SK-N-SH (cell line): ENCODE results near the gene DHPS. TPM values are rescaled to one million over a fixed set of nuclear protein-coding genes. Genes with fewer than 3 reads are reported as not detected.

Experiments
- CTCF ChIA-PET: fragments of 300-600, 350-600 bp; formaldehyde crosslinking; extraction: SDS; loops from one replicate; lab custom pipeline; 2021; lab: Yijun Ruan, JAX
- POLR2A ChIA-PET: fragments of 350-600 bp; sonication (Branson Sonifier 250); formaldehyde crosslinking; extraction: SDS; loops from one replicate; lab custom pipeline; 2020; ENCODE audit warnings: antibody characterized with exemption, inconsistent platforms; lab: Yijun Ruan, JAX
- DNase-seq: peaks from one replicate; pipeline ENCODE4 v3.0.0; 2012
- H2AFZ ChIP-seq: fragments of 200-600 bp; sonication (generic); 2 replicates; pipeline ENCODE4 v1.8.1; 2016; ENCODE audit warnings: antibody characterized with exemption, mild to moderate bottlenecking, low read depth
- H3F3A ChIP-seq: fragments of 200-600 bp; sonication (generic); replicated peaks from 2 replicates; pipeline ENCODE3; 2016; ENCODE audit warnings: antibody characterized with exemption, mild to moderate bottlenecking; ENCODE audit not compliant: insufficient read depth
- H3K27ac ChIP-seq, 2 experiments: fragments of 200-500 bp in 1 of 2; fragments of 200-600 bp in 1 of 2; sonication (Bioruptor generic) in 1 of 2; sonication (generic), shearing (Covaris generic) in 1 of 2; 2 replicates each; pipeline versions ENCODE4 v1.5.1 to v1.6.1; 2014 to 2016; ENCODE audit warnings: low read depth in 2 of 2, inconsistent platforms in 1 of 2, low read length in 1 of 2, mild to moderate bottlenecking in 1 of 2, mixed read lengths in 1 of 2
- H3K27me3 ChIP-seq: fragments of 200-600 bp; sonication (generic), shearing (Covaris generic); 2 replicates; pipeline ENCODE4 v1.6.1; 2016; ENCODE audit warnings: mixed run types; ENCODE audit not compliant: insufficient read depth
- H3K36me3 ChIP-seq, 2 experiments: fragments of 200-500 bp in 1 of 2; fragments of 200-600 bp in 1 of 2; sonication (Bioruptor generic) in 1 of 2; sonication (generic) in 1 of 2; replicated peaks in 1 of 2; 2 replicates each; pipeline versions ENCODE3 to v1.5.1; 2014 to 2016; ENCODE audit warnings: low read length in 1 of 2, mild to moderate bottlenecking in 1 of 2; ENCODE audit not compliant: insufficient read depth in 2 of 2, control insufficient read depth in 1 of 2
- H3K4me1 ChIP-seq, 2 experiments: fragments of 200-500 bp in 1 of 2; fragments of 200-600 bp in 1 of 2; sonication (Bioruptor generic) in 1 of 2; sonication (generic), shearing (Covaris generic) in 1 of 2; 2 replicates each; pipeline versions ENCODE4 v1.5.1 to v1.6.1; 2014 to 2016; ENCODE audit warnings: low read depth in 1 of 2, low read length in 1 of 2, mixed run types in 1 of 2; ENCODE audit not compliant: insufficient read depth in 2 of 2, control insufficient read depth in 1 of 2
- H3K4me2 ChIP-seq: fragments of 200-600 bp; sonication (generic), shearing (Covaris generic); 2 replicates; pipeline ENCODE4 v1.6.1; 2017; ENCODE audit warnings: mixed run types
- H3K4me3 ChIP-seq, 2 experiments: fragments of 200-500 bp in 1 of 2; fragments of 200-600 bp in 1 of 2; sonication (Bioruptor generic) in 1 of 2; sonication (generic), shearing (Covaris generic) in 1 of 2; 2 replicates each; pipeline versions ENCODE4 v1.5.1 to v1.8.1; 2014 to 2016; ENCODE audit warnings: low read depth in 2 of 2, inconsistent platforms in 1 of 2, low read length in 1 of 2, mild to moderate bottlenecking in 1 of 2, mixed read lengths in 1 of 2, moderate library complexity in 1 of 2
- H3K79me2 ChIP-seq: fragments of 200-600 bp; sonication (generic); 2 replicates; pipeline ENCODE4 v1.8.1; 2017; ENCODE audit warnings: mild to moderate bottlenecking; ENCODE audit not compliant: insufficient read depth
- H3K9ac ChIP-seq: fragments of 200-600 bp; sonication (generic); 2 replicates; pipeline ENCODE4 v1.6.1; 2017; ENCODE audit warnings: mixed run types
- H3K9me2 ChIP-seq: fragments of 200-600 bp; sonication (generic); 2 replicates; pipeline ENCODE4 v1.6.1; 2017; ENCODE audit warnings: mixed run types
- H3K9me3 ChIP-seq: fragments of 200-600 bp; sonication (generic); 2 replicates; pipeline ENCODE4 v1.6.1; 2017; ENCODE audit warnings: mixed run types, mild to moderate bottlenecking, moderate library complexity
- H4K20me1 ChIP-seq: fragments of 200-600 bp; sonication (generic); 2 replicates; pipeline ENCODE4 v1.6.1; 2017; ENCODE audit warnings: mild to moderate bottlenecking, mixed run types; ENCODE audit not compliant: insufficient read depth
- CTCF ChIP-seq: fragments of 200-600 bp; sonication (generic); IDR thresholded peaks from 2 replicates; pipeline ENCODE4 v1.6.1; 2017; ENCODE audit warnings: antibody characterized with exemption, mild to moderate bottlenecking, moderate library complexity
- FOXM1 ChIP-seq: IDR thresholded peaks from 2 replicates; pipeline ENCODE4 v1.4.0; 2012; ENCODE audit warnings: low read depth, mild to moderate bottlenecking
- GATA2 ChIP-seq: sonication (generic); formaldehyde crosslinking; IDR thresholded peaks from 2 replicates; pipeline ENCODE4 v1.5.0; 2020; ENCODE audit warnings: mild to moderate bottlenecking, missing genetic modification reagents
- MAX ChIP-seq: IDR thresholded peaks from 2 replicates; pipeline ENCODE4 v1.4.0; 2012; ENCODE audit warnings: low read depth
- MEF2A ChIP-seq: IDR thresholded peaks from 2 replicates; pipeline ENCODE4 v1.4.0; 2012; ENCODE audit warnings: low read depth, borderline replicate concordance
- POLR2AphosphoS5 ChIP-seq: IDR thresholded peaks from 2 replicates; pipeline ENCODE4 v1.6.1; 2012; ENCODE audit warnings: low read depth, low read length
- REST ChIP-seq: IDR thresholded peaks from 2 replicates; pipeline ENCODE4 v1.6.1; 2012; ENCODE audit warnings: mild to moderate bottlenecking, low read depth, low read length, moderate library complexity
- RXRA ChIP-seq: IDR thresholded peaks from 2 replicates; pipeline ENCODE4 v1.4.0; 2012; ENCODE audit warnings: low read depth, mild to moderate bottlenecking, borderline replicate concordance
- SMC3 ChIP-seq: IDR thresholded peaks from 2 replicates; pipeline ENCODE4 v1.6.1; 2012; ENCODE audit warnings: low read depth, low read length, improper control_type of control experiment
- TAF1 ChIP-seq: IDR thresholded peaks from 2 replicates; pipeline ENCODE4 v1.6.1; 2012; ENCODE audit warnings: low read depth, mild to moderate bottlenecking, low read length, moderate library complexity, borderline replicate concordance
- USF1 ChIP-seq: IDR thresholded peaks from 2 replicates; pipeline ENCODE4 v1.4.0; 2012; ENCODE audit warnings: low read depth, borderline replicate concordance
- YY1 ChIP-seq: IDR thresholded peaks from 2 replicates; pipeline ENCODE4 v1.4.0; 2012; ENCODE audit warnings: low read depth, mild to moderate bottlenecking
- WGBS: methylation state at CpG from one replicate; pipeline ENCODE4 v1.1.6; 2017; ENCODE audit warnings: low lambda C conversion rate; 5-methylcytosine and 5-hydroxymethylcytosine counted together
- polyA plus RNA-seq, 3 experiments: library from polyadenylated mRNA; depleted of rRNA; stranded (reverse); fragments of >200 nt; gene quantifications; 2 replicates each; pipeline ENCODE4 v1.2.3, GENCODE V29; 2012

Gene DHPS
- polyA plus RNA-seq, 1 of the 3 experiments (the other 2 are of a cell fraction), result 179 TPM

- TF ChIP-seq SMC3, result no peak
- no peak for TF ChIP-seq CTCF
- TF ChIP-seq POLR2AphosphoS5, result no peak
- no peak for TF ChIP-seq YY1
- TF ChIP-seq MEF2A, result no peak
- TF ChIP-seq RXRA, result no peak
- no peak for TF ChIP-seq TAF1
- TF ChIP-seq FOXM1, result no peak
- no peak for TF ChIP-seq REST
- no peak for TF ChIP-seq USF1
- TF ChIP-seq MAX, result no peak
- TF ChIP-seq GATA2 (CRISPR knock-in tag), result no peak
- H3K27me3 ChIP-seq, result no peaks in the 10 kb centered on the region
- H3K9ac ChIP-seq, result peak overlapping the region; percentile 68
- no peaks in the 10 kb centered on the region; the same call in 1 of the 2 replicates for H3K79me2 ChIP-seq
- H4K20me1 ChIP-seq, result no peaks in the 10 kb centered on the region
- no peak for DNase-seq
- H3K27ac ChIP-seq, result no peak overlapping the region
- ChIA-PET CTCF (interaction anchor here (0.9 to 2.9 kb wide), 6 partner anchors 10 to 152 kb away, joined by 3 to 11 read pairs (median 6); no protein-coding TSS in a partner anchor), POLR2A (interaction anchor here (0.6 to 1.9 kb wide), 5 partner anchors 13 to 116 kb away, joined by 3 to 5 read pairs (median 4); partner anchors contain the start of genes DHPS, MAN2B1 and WDR83)
- peak overlapping the region; percentile 81 for H3K4me2 ChIP-seq
- peaks cover 13 to 15% of the 10 kb centered on the region in 2 experiments for H3K36me3 ChIP-seq
- peak overlapping the region; percentile 81 to 89 for H3K4me3 ChIP-seq
- H3F3A ChIP-seq, result peaks cover 33% of the 10 kb centered on the region
- 20% methylated on average over 1 of the region's 1 CpG for WGBS
- H3K9me2 ChIP-seq, result no peaks in the 10 kb centered on the region
- no peak overlapping the region for H2AFZ ChIP-seq
- peaks cover 0 to 16% of the 10 kb centered on the region in 2 experiments; a peak in 2 of 4 replicates for H3K4me1 ChIP-seq
- no peaks in the 10 kb centered on the region for H3K9me3 ChIP-seq
Observed at GRCh38 chr19:12695514-12695913, 13.8 kb upstream of the DHPS start.
